Measurements from ENCODE around the gene WNT2B.
A peak's percentile ranks its signal among the peaks of the same experiment; 100 is the strongest.

The WNT2B gene

DNA sequence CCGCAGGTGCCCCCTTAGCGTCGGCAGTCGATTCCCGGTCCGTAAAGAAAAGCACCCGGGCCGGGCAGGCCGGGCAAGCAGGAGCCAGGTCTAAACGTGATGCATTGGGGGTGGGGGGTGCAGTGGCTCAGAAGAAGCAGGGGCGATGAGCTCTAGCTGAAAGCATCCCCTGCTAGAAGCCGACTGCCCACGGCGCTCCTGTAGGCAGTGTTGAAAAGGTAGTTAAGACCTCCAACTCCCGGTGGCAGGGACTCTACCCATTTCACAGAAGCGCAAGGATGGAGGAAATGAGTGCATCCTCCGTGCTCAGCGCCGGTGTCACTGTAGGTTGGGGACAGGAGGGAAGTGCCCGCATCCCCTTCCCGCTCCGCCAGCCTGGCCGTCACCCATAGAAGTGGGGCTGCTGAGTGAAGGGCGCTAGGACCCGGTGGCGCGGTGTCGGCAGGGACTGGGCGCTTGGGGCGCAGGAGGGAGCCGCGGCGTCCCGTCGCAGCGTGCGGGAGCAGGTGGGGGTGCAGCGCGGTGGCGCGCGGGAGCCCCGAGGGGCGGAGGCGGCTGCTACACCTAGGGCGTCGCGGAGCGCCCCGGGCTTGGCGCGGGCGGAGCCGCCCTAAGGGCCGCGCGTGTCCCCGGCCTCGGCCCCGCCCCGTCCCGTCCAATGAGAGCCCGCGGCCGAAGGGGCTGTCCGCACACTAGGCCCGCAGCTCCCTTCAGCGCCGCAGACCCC is at the start of gene WNT2B:
TSS of gene WNT2B (plus strand) at position 688 of the 727 bp plus-strand sequence. CDS start 298 bp downstream, outside the sequence.
- TF ChIP-seq, protein P1, sequence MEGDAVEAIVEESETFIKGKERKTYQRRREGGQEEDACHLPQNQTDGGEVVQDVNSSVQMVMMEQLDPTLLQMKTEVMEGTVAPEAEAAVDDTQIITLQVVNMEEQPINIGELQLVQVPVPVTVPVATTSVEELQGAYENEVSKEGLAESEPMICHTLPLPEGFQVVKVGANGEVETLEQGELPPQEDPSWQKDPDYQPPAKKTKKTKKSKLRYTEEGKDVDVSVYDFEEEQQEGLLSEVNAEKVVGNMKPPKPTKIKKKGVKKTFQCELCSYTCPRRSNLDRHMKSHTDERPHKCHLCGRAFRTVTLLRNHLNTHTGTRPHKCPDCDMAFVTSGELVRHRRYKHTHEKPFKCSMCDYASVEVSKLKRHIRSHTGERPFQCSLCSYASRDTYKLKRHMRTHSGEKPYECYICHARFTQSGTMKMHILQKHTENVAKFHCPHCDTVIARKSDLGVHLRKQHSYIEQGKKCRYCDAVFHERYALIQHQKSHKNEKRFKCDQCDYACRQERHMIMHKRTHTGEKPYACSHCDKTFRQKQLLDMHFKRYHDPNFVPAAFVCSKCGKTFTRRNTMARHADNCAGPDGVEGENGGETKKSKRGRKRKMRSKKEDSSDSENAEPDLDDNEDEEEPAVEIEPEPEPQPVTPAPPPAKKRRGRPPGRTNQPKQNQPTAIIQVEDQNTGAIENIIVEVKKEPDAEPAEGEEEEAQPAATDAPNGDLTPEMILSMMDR (IDR thresholded peaks at IDR 0.05; ENCODE audit: control insufficient read depth, insufficient read depth, low read depth, low read length, missing control alignments), result no peak
- peak within 1 kb of the TSS; percentile 50 for H3K4me3 ChIP-seq (ENCODE audit: control insufficient read depth, low read depth, low read length)
- no peak for DNase-seq (ENCODE audit: low read depth)

DNA sequence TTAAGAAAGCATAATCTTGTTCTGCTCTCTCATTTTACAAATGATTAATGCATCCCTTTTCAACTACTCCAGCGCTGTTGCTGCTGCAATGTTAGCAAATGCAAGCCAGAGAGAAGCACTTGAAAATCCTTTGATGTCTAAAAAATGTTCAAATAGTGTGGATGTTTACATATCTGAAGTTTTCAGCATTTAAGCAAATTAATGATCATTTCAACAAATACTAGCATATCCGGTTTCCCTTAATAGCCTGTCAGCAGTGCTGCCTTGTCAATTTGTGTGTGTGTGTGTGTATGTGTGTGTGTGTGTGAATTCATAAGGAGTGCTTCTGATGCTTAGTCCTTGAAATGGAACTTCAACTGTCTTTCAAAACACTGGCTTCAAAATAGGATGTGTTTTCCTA is 48.1 kb upstream of the WNT2B start:
- DNase-seq (ENCODE audit: low read depth), result no peak
- TF ChIP-seq, protein P1 (IDR thresholded peaks at IDR 0.05; ENCODE audit: control insufficient read depth, insufficient read depth, low read depth, low read length, missing control alignments), result no peak
- H3K4me3 ChIP-seq (ENCODE audit: control insufficient read depth, low read depth, low read length), result no peak overlapping the region

- no peak for DNase-seq (ENCODE audit: low read depth)
- TF ChIP-seq, protein P1 (IDR thresholded peaks at IDR 0.05; ENCODE audit: control insufficient read depth, insufficient read depth, low read depth, low read length, missing control alignments), result no peak
- no peak overlapping the region for H3K4me3 ChIP-seq (ENCODE audit: control insufficient read depth, low read depth, low read length)
Observed at GRCh38 chr1:112461200-112461871, 47.4 kb upstream of the WNT2B start.

- DNase-seq (ENCODE audit: low read depth), result no peak
- TF ChIP-seq, protein P1 (IDR thresholded peaks at IDR 0.05; ENCODE audit: control insufficient read depth, insufficient read depth, low read depth, low read length, missing control alignments), result no peak
Observed at GRCh38 chr1:112462953-112463279, 45.8 kb upstream of the WNT2B start.

DNA sequence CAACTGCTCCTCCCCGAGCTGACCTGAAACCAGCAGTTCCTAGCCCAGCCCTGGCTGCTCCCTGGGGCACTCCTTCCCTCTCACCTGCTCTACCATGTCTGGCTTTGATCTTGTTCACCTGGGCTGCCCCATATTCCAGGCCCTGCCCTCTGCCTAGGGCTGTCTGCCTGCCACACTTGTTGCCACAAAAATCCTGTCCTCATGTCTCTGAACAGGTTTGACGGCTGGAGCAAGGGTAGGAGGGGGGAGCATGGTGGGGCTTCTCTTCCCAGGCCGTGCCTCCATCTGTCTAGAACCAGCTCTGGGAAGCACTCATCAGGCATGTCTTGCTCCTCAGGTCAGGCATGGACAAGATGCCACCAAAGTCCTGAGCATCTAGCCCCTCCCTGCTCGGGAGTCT is 44.3 kb upstream of the WNT2B start:
- no peak for DNase-seq (ENCODE audit: low read depth)
- H3K4me3 ChIP-seq (ENCODE audit: control insufficient read depth, low read depth, low read length), result no peak overlapping the region
- TF ChIP-seq, protein P1 (IDR thresholded peaks at IDR 0.05; ENCODE audit: control insufficient read depth, insufficient read depth, low read depth, low read length, missing control alignments), result no peak

More at GRCh38 chr1:112462953-112463279, 45.8 kb upstream of the WNT2B start:
- H3K4me3 ChIP-seq (ENCODE audit: control insufficient read depth, low read depth, low read length), result no peak overlapping the region

DNA sequence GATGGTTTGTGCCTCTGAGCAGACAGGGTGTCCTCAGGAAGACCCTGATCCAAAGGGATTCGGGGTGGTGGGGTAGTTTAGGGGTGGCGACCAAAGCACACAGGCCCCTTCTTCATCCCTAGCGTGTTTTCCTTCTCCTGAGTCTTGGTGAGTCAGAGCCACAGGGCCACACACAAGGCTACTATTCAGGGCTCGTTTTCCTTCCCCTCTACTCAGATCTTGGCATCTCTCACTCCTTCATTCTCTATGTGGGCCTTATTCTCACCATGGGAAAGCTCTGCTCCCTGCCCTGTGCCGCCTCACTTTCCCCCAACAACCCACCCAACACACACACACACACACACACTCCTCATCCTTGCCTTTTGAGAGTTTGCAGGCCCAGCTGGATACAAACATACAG is 43.6 kb upstream of the WNT2B start:
- TF ChIP-seq, protein P1 (IDR thresholded peaks at IDR 0.05; ENCODE audit: control insufficient read depth, insufficient read depth, low read depth, low read length, missing control alignments), result no peak
- DNase-seq (ENCODE audit: low read depth), result no peak
- H3K4me3 ChIP-seq (ENCODE audit: control insufficient read depth, low read depth, low read length), result no peak overlapping the region
